Body of pancreas (tissue), 4 donors: ENCODE measurements around the gene DNAI2. TPM values are rescaled to one million over a fixed set of nuclear protein-coding genes. Genes with fewer than 3 reads are reported as not detected.

Source experiments
- ATAC-seq: fragments of 150-250 bp; one replicate; pipeline ENCODE4 v1.9.1; 2016
- DNase-seq, 4 donors: peaks; one replicate each; pipeline ENCODE4 v3.0.0-alpha.2; 2019
- H3K27ac ChIP-seq, 4 donors: fragments of 200-600 bp; sonication (generic); 1 replicate in 3 of 4; 2 replicates in 1 of 4; pipeline versions ENCODE4 v1.5.1 to v1.6.1; 2016 to 2019; ENCODE audit warnings: mild to moderate bottlenecking in 1 of 4, mixed read lengths in 1 of 4, moderate library complexity in 1 of 4
- H3K27me3 ChIP-seq, 2 donors: fragments of 200-600 bp; sonication (generic); one replicate each; pipeline ENCODE4 v1.6.0; 2016; ENCODE audit warnings: mild to moderate bottlenecking in 1 of 2
- H3K36me3 ChIP-seq, 2 donors: fragments of 200-600 bp; sonication (generic); replicated peaks in 1 of 2; 2 replicates each; pipeline ENCODE4 v1.5.1; 2016; ENCODE audit warnings: low read depth in 2 of 2; ENCODE audit not compliant: insufficient read depth in 1 of 2
- H3K4me1 ChIP-seq: fragments of 200-600 bp; sonication (generic); one replicate; pipeline ENCODE4 v1.6.0; 2016
- H3K4me3 ChIP-seq, 2 donors: fragments of 200-600 bp; sonication (generic); 1 replicate in 1 of 2; 2 replicates in 1 of 2; pipeline ENCODE4 v1.5.1; 2016 to 2019
- H3K9me3 ChIP-seq, 3 donors: fragments of 200-600 bp; sonication (generic); 1 replicate in 2 of 3; 2 replicates in 1 of 3; pipeline ENCODE4 v1.5.1; 2016
- CTCF ChIP-seq, 7 experiments: fragments of 450-650 bp in 4 of 7; fragments of 200-600 bp in 3 of 7; sonication (generic) in 3 of 7; IDR thresholded peaks; one replicate each; pipeline ENCODE4 v1.5.1; 2016 to 2019; ENCODE audit warnings: antibody characterized with exemption in 7 of 7
- POLR2A ChIP-seq, 3 donors: fragments of 450-650 bp; IDR thresholded peaks; one replicate each; pipeline ENCODE4 v1.6.1; 2016; ENCODE audit warnings: antibody characterized with exemption in 3 of 3, mild to moderate bottlenecking in 2 of 3
- WGBS, 2 donors: methylation state at CpG; one replicate each; pipeline ENCODE4 v1.1.5; 2017; 5-methylcytosine and 5-hydroxymethylcytosine counted together
- intact Hi-C: fragments of 100-400 bp; cut with DNase I; formaldehyde crosslinking; loops from one replicate; pipeline ENCODE4 v1.15.1; 2023
- total RNA-seq, 2 donors: library from RNA; depleted of rRNA; stranded (reverse); fragments of >200 nt; gene quantifications; one replicate each; pipeline ENCODE4 v1.1.0, GENCODE V29; 2016

Gene DNAI2
- total RNA-seq, 2 donors from 2014 or later = not detected

- no peak for TF ChIP-seq POLR2A (IDR thresholded peaks at IDR 0.05)
- TF ChIP-seq CTCF (IDR thresholded peaks at IDR 0.05) = no peak
- DNase-seq (no peak), ATAC-seq (no peak)
- H3K27ac ChIP-seq = no peak overlapping the region
- no peaks in the 10 kb centered on the region for H3K36me3 ChIP-seq
- no peaks in the 10 kb centered on the region for H3K9me3 ChIP-seq
- H3K4me3 ChIP-seq = no peak overlapping the region
- intact Hi-C loops = loop anchor here (10.0 kb wide), 1 partner anchor 149 kb away; the partner anchor contains the start of gene RPL38
- peaks cover 0 to 16% of the 10 kb centered on the region in 2 donors for H3K27me3 ChIP-seq
- WGBS, 2 donors = 60 to 63% methylated on average over 10 of the region's 10 CpGs
- peaks cover 14% of the 10 kb centered on the region for H3K4me1 ChIP-seq
Observed at GRCh38 chr17:74353446-74354060, 79.5 kb downstream of the DNAI2 start.

- intact Hi-C loops = loop anchor here (10.0 kb wide), 1 partner anchor 149 kb away; the partner anchor contains the start of gene RPL38
- H3K27me3 ChIP-seq = peaks cover 0 to 20% of the 10 kb centered on the region in 2 donors
- no peaks in the 10 kb centered on the region for H3K36me3 ChIP-seq
- H3K4me3 ChIP-seq = no peak overlapping the region
- no peak overlapping the region for H3K27ac ChIP-seq
- H3K9me3 ChIP-seq = no peaks in the 10 kb centered on the region
- TF ChIP-seq POLR2A (IDR thresholded peaks at IDR 0.05) = no peak
- TF ChIP-seq CTCF (IDR thresholded peaks at IDR 0.05) = peak in 5 of 7 experiments; percentile 7 to 48 (median 24)
- peaks cover 14% of the 10 kb centered on the region for H3K4me1 ChIP-seq
- WGBS, 2 donors = 9 to 12% methylated on average over 27 to 29 of the region's 29 CpGs
- ATAC-seq (no peak), DNase-seq (peak in 2 of 4 donors; percentile 30 to 44)
Observed at GRCh38 chr17:74354123-74354522, 80.1 kb downstream of the DNAI2 start.

- ATAC-seq = no peak
- Histone ChIP-seq H3K4me3 (no peak overlapping the region), H3K27ac (no peak overlapping the region), H3K36me3 (no peaks in the 10 kb centered on the region), H3K27me3 (peaks cover 0 to 20% of the 10 kb centered on the region in 2 donors), H3K4me1 (peaks cover 14% of the 10 kb centered on the region), H3K9me3 (no peaks in the 10 kb centered on the region)
- WGBS, 2 donors = 66 to 83% methylated on average over 4 to 10 of the region's 10 CpGs
- intact Hi-C loops = loop anchor here (10.0 kb wide), 1 partner anchor 150 kb away; the partner anchor contains the start of gene RPL38
- DNase-seq = no peak
- TF ChIP-seq POLR2A (IDR thresholded peaks at IDR 0.05) (no peak), CTCF (IDR thresholded peaks at IDR 0.05) (no peak)
Observed at GRCh38 chr17:74354561-74354960, 80.5 kb downstream of the DNAI2 start.

GRCh38 chr17:74355065-74355464 is 81.0 kb downstream of the DNAI2 start:
- ATAC-seq (no peak), DNase-seq (no peak)
- Histone ChIP-seq H3K9me3 (no peaks in the 10 kb centered on the region), H3K4me3 (no peak overlapping the region), H3K4me1 (peaks cover 14% of the 10 kb centered on the region), H3K36me3 (no peaks in the 10 kb centered on the region), H3K27ac (no peak overlapping the region), H3K27me3 (peaks cover 0 to 20% of the 10 kb centered on the region in 2 donors)
- intact Hi-C loops = loop anchor here (10.0 kb wide), 1 partner anchor 150 kb away; the partner anchor contains the start of gene RPL38
- TF ChIP-seq POLR2A (IDR thresholded peaks at IDR 0.05) (no peak), CTCF (IDR thresholded peaks at IDR 0.05) (no peak)
- 49 to 77% methylated on average over 6 to 8 of the region's 8 CpGs for WGBS, 2 donors
